Caco-2 (cell line): ENCODE measurements around the gene CCNB1IP1. TPM values are rescaled to one million over a fixed set of nuclear protein-coding genes. Genes with fewer than 3 reads are reported as not detected.
"Not testable (repeated sequence)": the region's sequence is repeated elsewhere in the genome, so short reads cannot be mapped to it uniquely, and the experiment has no call there.

Experiments used
- BruUV-seq: library from RNA; stranded (reverse); fragments of 400-500 nt; replicated peaks from 2 replicates; lab custom pipeline; 2021; lab: Mats Ljungman, UMichigan
- CTCF ChIA-PET: fragments of 300-600 bp; sonication (Branson Sonifier 250); formaldehyde crosslinking; loops from one replicate; lab custom pipeline; 2022; ENCODE audit warnings: antibody characterized with exemption; lab: Charles Lee
- POLR2A ChIA-PET: fragments of 300-600 bp; sonication (Branson Sonifier 250); formaldehyde crosslinking; loops from one replicate; lab custom pipeline; 2022; ENCODE audit warnings: antibody characterized with exemption; lab: Charles Lee
- DNase-seq, 2 experiments: peaks; one replicate each; pipeline versions ENCODE4 v3.0.0 to v3.0.0-alpha.2; 2020 to 2022
- H3K27me3 ChIP-seq: replicated peaks from 2 replicates; pipeline ENCODE4 v1.6.0; 2011; ENCODE audit warnings: low read length; ENCODE audit not compliant: control insufficient read depth, insufficient read depth
- H3K36me3 ChIP-seq: 2 replicates; pipeline ENCODE4 v1.5.1; 2011; ENCODE audit warnings: low read length; ENCODE audit not compliant: control insufficient read depth, insufficient read depth
- H3K4me1 ChIP-seq: fragments of 250-450 bp; sonication (Bioruptor Pico); 2 replicates; pipeline ENCODE4 v1.5.1; 2020; ENCODE audit warnings: mild to moderate bottlenecking
- H3K4me3 ChIP-seq: 2 replicates; pipeline ENCODE4 v1.5.1; 2011; ENCODE audit warnings: low read depth, mild to moderate bottlenecking, control low read depth, low read length
- H3K9me3 ChIP-seq: fragments of 250-450 bp; sonication (Bioruptor Pico); 2 replicates; pipeline ENCODE4 v1.5.1; 2020; ENCODE audit warnings: mild to moderate bottlenecking, moderate library complexity
- H3K27ac Mint-ChIP-seq: one replicate; pipeline ENCODE4 v1.8.0; 2022; ENCODE audit warnings: mixed read lengths; ENCODE audit not compliant: unreplicated experiment
- H3K27me3 Mint-ChIP-seq: one replicate; pipeline ENCODE4 v1.8.0; 2022; ENCODE audit warnings: mixed read lengths; ENCODE audit not compliant: insufficient read depth, unreplicated experiment
- H3K36me3 Mint-ChIP-seq: one replicate; pipeline ENCODE4 v1.8.0; 2022; ENCODE audit warnings: mild to moderate bottlenecking, mixed read lengths; ENCODE audit not compliant: insufficient read depth, unreplicated experiment
- H3K4me1 Mint-ChIP-seq: one replicate; pipeline ENCODE4 v1.8.0; 2022; ENCODE audit warnings: low read depth, mixed read lengths; ENCODE audit not compliant: unreplicated experiment
- H3K4me3 Mint-ChIP-seq: one replicate; pipeline ENCODE4 v1.8.0; 2022; ENCODE audit warnings: mild to moderate bottlenecking, moderate library complexity, mixed read lengths; ENCODE audit not compliant: unreplicated experiment
- H3K9me3 Mint-ChIP-seq: one replicate; pipeline ENCODE4 v1.8.0; 2022; ENCODE audit warnings: mixed read lengths; ENCODE audit not compliant: unreplicated experiment
- CTCF ChIP-seq, 2 experiments: fragments of 200-600 bp in 1 of 2; IDR thresholded peaks; 1 replicate in 1 of 2; 2 replicates in 1 of 2; pipeline versions ENCODE4 v1.5.1 to v1.8.0; 2011 to 2022; ENCODE audit warnings: antibody characterized with exemption in 1 of 2, control low read depth in 1 of 2, inconsistent platforms in 1 of 2, low read depth in 1 of 2, low read length in 1 of 2, mild to moderate bottlenecking in 1 of 2, moderate library complexity in 1 of 2; ENCODE audit not compliant: insufficient read depth in 1 of 2, severe bottlenecking in 1 of 2, unreplicated experiment in 1 of 2
- intact Hi-C: fragments of 100-400 bp; cut with micrococcal nuclease; formaldehyde crosslinking; loops from one replicate; pipeline ENCODE4 v1.10.0; 2022; ENCODE audit not compliant: unreplicated experiment
- total RNA-seq: library from RNA; stranded (reverse); gene quantifications from 2 replicates; pipeline ENCODE4 v1.2.3, GENCODE V29; 2022

The CCNB1IP1 gene
- total RNA-seq, 1 experiment from 2014 or later: 111 TPM

- H3K4me3 ChIP-seq: peak within 1 kb of the TSS; percentile 78
- TSS peak; percentile 97 for BruUV-seq
- H3K4me1 Mint-ChIP-seq: peaks cover 11% of the 10 kb centered on the region
- H3K36me3 ChIP-seq: no peaks in the 10 kb centered on the region
- H3K4me3 Mint-ChIP-seq: peak within 1 kb of the TSS; percentile 92
- DNase-seq: peak; percentile 99 to 100
- CTCF ChIA-PET: interaction anchor here (0.6 to 2.0 kb wide), 14 partner anchors 8 to 1367 kb away, joined by 3 to 10 read pairs (median 5); partner anchors contain the start of genes PIP4P1 and PNP
- TF ChIP-seq CTCF (IDR thresholded peaks at IDR 0.05; ENCODE audit: insufficient read depth in 1 of 2, low read depth in 1 of 2, low read length in 1 of 2, severe bottlenecking in 1 of 2, unreplicated experiment in 1 of 2): no peak
- no peaks in the 10 kb centered on the region for H3K27me3 Mint-ChIP-seq
- no peaks in the 10 kb centered on the region for H3K4me1 ChIP-seq
- H3K9me3 Mint-ChIP-seq: no peaks in the 10 kb centered on the region
- POLR2A ChIA-PET: interaction anchor here (0.6 to 3.0 kb wide), 16 partner anchors 9 to 1038 kb away, joined by 4 to 60 read pairs (median 8); partner anchors contain the start of genes APEX1, CCNB1IP1, OSGEP and PIP4P1
- no peaks in the 10 kb centered on the region for H3K27me3 ChIP-seq
- H3K9me3 ChIP-seq: no peaks in the 10 kb centered on the region
- peaks cover 50% of the 10 kb centered on the region for H3K36me3 Mint-ChIP-seq
- peak within 1 kb of the TSS; percentile 98 for H3K27ac Mint-ChIP-seq
- intact Hi-C loops: loop anchor here (1.0 to 2.0 kb wide), 7 partner anchors 10 to 340 kb away; partner anchors contain the start of genes APEX1 and CCNB1IP1
Measured at GRCh38 chr14:20343092-20343861, 10.2 kb upstream of the CCNB1IP1 start, which contains the start of gene PARP2. Gene PARP2 (plus strand): TSS chr14:20343635. CDS start chr14:20343642, 7 bp downstream.

DNA sequence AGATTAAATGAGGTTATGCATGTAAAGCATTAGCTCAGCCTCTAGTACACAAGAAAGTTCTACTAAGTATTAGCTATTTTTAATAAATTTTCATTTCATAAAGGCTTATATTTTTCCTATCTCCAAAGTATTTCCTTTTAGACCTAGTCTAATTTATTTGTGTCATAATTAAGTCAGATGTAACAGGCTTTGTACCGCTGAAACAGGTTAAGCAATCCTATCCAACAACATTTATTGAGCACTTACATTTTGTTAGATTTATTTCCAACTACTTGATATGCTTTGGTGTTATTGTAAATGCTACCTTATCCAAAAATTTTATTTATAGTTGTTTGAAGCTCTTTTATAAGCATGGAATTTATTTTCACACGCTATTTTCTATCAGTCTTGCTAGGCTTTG, 8.6 kb upstream of the CCNB1IP1 start:
- no peak for DNase-seq
- intact Hi-C loops: loop anchor here (2.0 kb wide), 1 partner anchor 15 kb away; no protein-coding TSS in a partner anchor
- H3K36me3 Mint-ChIP-seq: peaks cover 34% of the 10 kb centered on the region
- Histone ChIP-seq H3K36me3 (no peaks in the 10 kb centered on the region), H3K9me3 (no peaks in the 10 kb centered on the region), H3K4me1 (no peaks in the 10 kb centered on the region), H3K27me3 (no peaks in the 10 kb centered on the region), H3K4me3 (peak overlapping the region; percentile 78)
- BruUV-seq: no TSS peak
- POLR2A ChIA-PET: interaction anchor here (1.5 to 3.0 kb wide), 5 partner anchors 9 to 120 kb away, joined by 5 to 60 read pairs (median 16); partner anchors contain the start of genes CCNB1IP1 and PIP4P1
- H3K27me3 Mint-ChIP-seq: no peaks in the 10 kb centered on the region
- no peaks in the 10 kb centered on the region for H3K9me3 Mint-ChIP-seq
- peaks cover 11% of the 10 kb centered on the region for H3K4me1 Mint-ChIP-seq
- TF ChIP-seq CTCF (IDR thresholded peaks at IDR 0.05; ENCODE audit: insufficient read depth in 1 of 2, low read depth in 1 of 2, low read length in 1 of 2, severe bottlenecking in 1 of 2, unreplicated experiment in 1 of 2): no peak
- H3K27ac Mint-ChIP-seq: peak overlapping the region; percentile 98
- CTCF ChIA-PET: interaction anchor here (1.2 kb wide), 1 partner anchor 338 kb away, joined by 3 read pairs; no protein-coding TSS in a partner anchor
- peak overlapping the region; percentile 92 for H3K4me3 Mint-ChIP-seq

GRCh38 chr14:20341032-20341431, 8.0 kb upstream of the CCNB1IP1 start:
- H3K27ac Mint-ChIP-seq, H3K9me3 Mint-ChIP-seq, CTCF ChIA-PET, intact Hi-C loops, H3K4me1 ChIP-seq, BruUV-seq, H3K27me3 Mint-ChIP-seq, H3K36me3 ChIP-seq, H3K4me3 ChIP-seq, POLR2A ChIA-PET, H3K9me3 ChIP-seq, H3K27me3 ChIP-seq, DNase-seq, H3K4me3 Mint-ChIP-seq: not testable (repeated sequence)
- peaks cover 29% of the 10 kb centered on the region for H3K36me3 Mint-ChIP-seq
- peaks cover 11% of the 10 kb centered on the region for H3K4me1 Mint-ChIP-seq
